ENCODE results near the gene BRD1. TPM values are rescaled to one million over a fixed set of nuclear protein-coding genes. Genes with fewer than 3 reads are reported as not detected.

Gene BRD1
- polyA plus RNA-seq, 1 donor from 2014 or later: 79.3 TPM

GRCh38 chr22:49775867-49776511 is 51.7 kb downstream of the BRD1 start:
- no peak overlapping the region for H2AFZ ChIP-seq (ENCODE audit: low read depth, low read length)
- TF ChIP-seq POLR2AphosphoS5 (IDR thresholded peaks at IDR 0.05) (no peak), SMC3 (conservative IDR thresholded peaks at IDR 0.05; ENCODE audit: poor library complexity) (no peak), MXI1 (conservative IDR thresholded peaks at IDR 0.05; ENCODE audit: poor library complexity, severe bottlenecking) (no peak), REST (IDR thresholded peaks at IDR 0.05; ENCODE audit: borderline replicate concordance) (no peak), EZH2 (IDR thresholded peaks at IDR 0.05; ENCODE audit: borderline replicate concordance, insufficient read depth, low read length, poor library complexity, severe bottlenecking) (no peak), RAD21 (conservative IDR thresholded peaks at IDR 0.05) (no peak), TAF1 (IDR thresholded peaks at IDR 0.05; ENCODE audit: low read depth) (no peak), EP300 (conservative IDR thresholded peaks at IDR 0.05; ENCODE audit: poor library complexity, severe bottlenecking) (no peak)
- TF ChIP-seq, protein P1, sequence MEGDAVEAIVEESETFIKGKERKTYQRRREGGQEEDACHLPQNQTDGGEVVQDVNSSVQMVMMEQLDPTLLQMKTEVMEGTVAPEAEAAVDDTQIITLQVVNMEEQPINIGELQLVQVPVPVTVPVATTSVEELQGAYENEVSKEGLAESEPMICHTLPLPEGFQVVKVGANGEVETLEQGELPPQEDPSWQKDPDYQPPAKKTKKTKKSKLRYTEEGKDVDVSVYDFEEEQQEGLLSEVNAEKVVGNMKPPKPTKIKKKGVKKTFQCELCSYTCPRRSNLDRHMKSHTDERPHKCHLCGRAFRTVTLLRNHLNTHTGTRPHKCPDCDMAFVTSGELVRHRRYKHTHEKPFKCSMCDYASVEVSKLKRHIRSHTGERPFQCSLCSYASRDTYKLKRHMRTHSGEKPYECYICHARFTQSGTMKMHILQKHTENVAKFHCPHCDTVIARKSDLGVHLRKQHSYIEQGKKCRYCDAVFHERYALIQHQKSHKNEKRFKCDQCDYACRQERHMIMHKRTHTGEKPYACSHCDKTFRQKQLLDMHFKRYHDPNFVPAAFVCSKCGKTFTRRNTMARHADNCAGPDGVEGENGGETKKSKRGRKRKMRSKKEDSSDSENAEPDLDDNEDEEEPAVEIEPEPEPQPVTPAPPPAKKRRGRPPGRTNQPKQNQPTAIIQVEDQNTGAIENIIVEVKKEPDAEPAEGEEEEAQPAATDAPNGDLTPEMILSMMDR (IDR thresholded peaks at IDR 0.05; ENCODE audit: poor library complexity, severe bottlenecking): no peak
- H3K4me2 ChIP-seq (ENCODE audit: low read length): no peak overlapping the region
- peaks cover 5% of the 10 kb centered on the region for H3K79me2 ChIP-seq (replicated peaks; ENCODE audit: insufficient read depth, low read length)
- H3K9ac ChIP-seq (ENCODE audit: low read length): no peak overlapping the region
- H3F3A ChIP-seq (ENCODE audit: insufficient read depth, low read length, poor library complexity, severe bottlenecking): no peaks in the 10 kb centered on the region
- H3K27ac ChIP-seq (ENCODE audit: low read length): no peak overlapping the region
- H3K4me3 ChIP-seq (ENCODE audit: low read length): no peak overlapping the region
- no peaks in the 10 kb centered on the region for H3K9me2 ChIP-seq (ENCODE audit: insufficient read depth, low read length)
- no peaks in the 10 kb centered on the region for H3K27me3 ChIP-seq (ENCODE audit: insufficient read depth, low read depth, low read length)
- no peaks in the 10 kb centered on the region for H3K36me3 ChIP-seq (ENCODE audit: insufficient read depth, low read length)
- H3K9me3 ChIP-seq (ENCODE audit: low read length): no peaks in the 10 kb centered on the region
- peaks cover 12% of the 10 kb centered on the region for H4K20me1 ChIP-seq (ENCODE audit: insufficient read depth)

DNA sequence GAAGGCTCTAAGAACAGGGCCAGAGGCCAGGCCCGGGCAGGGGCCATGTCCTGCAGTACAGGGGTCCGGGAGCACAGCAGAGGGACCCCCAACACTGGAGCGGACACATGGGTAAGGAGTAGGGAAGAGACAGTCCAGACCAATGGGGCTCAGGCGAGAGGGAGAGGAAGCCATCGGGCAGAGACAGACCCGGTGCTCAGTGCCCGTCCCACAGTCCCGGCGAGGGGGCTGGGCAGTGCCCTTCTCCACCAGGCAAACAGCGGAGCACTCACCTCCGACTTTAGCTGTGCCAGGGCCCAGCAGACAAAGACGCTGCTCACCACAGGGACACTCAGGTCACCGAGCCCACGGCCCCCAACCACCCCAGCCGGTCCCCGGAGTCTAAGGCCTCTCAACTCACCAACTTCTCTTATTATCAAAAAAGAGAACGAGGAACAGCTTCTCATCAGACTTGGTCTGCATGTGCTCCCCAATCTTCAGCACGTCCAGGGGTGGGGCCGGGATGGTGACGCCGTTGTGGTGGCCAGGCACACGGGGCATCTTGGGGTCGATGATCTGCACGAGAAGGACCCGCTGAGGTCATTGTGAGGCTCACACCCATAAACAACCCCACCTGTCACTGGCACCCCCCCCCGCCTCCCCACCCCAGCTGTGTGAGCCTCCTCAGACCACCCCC is 52.3 kb downstream of the BRD1 start:
- Histone ChIP-seq H3K27me3 (ENCODE audit: insufficient read depth, low read depth, low read length) (no peaks in the 10 kb centered on the region), H4K20me1 (ENCODE audit: insufficient read depth) (peaks cover 8% of the 10 kb centered on the region), H2AFZ (ENCODE audit: low read depth, low read length) (no peak overlapping the region), H3K36me3 (ENCODE audit: insufficient read depth, low read length) (no peaks in the 10 kb centered on the region), H3K4me3 (ENCODE audit: low read length) (no peak overlapping the region), H3F3A (ENCODE audit: insufficient read depth, low read length, poor library complexity, severe bottlenecking) (no peaks in the 10 kb centered on the region), H3K79me2 (replicated peaks; ENCODE audit: insufficient read depth, low read length) (no peaks in the 10 kb centered on the region), H3K27ac (ENCODE audit: low read length) (no peak overlapping the region), H3K4me2 (ENCODE audit: low read length) (no peak overlapping the region), H3K9me3 (ENCODE audit: low read length) (no peaks in the 10 kb centered on the region), H3K9me2 (ENCODE audit: insufficient read depth, low read length) (no peaks in the 10 kb centered on the region), H3K9ac (ENCODE audit: low read length) (no peak overlapping the region)
- TF ChIP-seq TAF1 (IDR thresholded peaks at IDR 0.05; ENCODE audit: low read depth) (no peak), EZH2 (IDR thresholded peaks at IDR 0.05; ENCODE audit: borderline replicate concordance, insufficient read depth, low read length, poor library complexity, severe bottlenecking) (no peak), EP300 (conservative IDR thresholded peaks at IDR 0.05; ENCODE audit: poor library complexity, severe bottlenecking) (no peak), RAD21 (conservative IDR thresholded peaks at IDR 0.05) (no peak), POLR2AphosphoS5 (IDR thresholded peaks at IDR 0.05) (no peak), MXI1 (conservative IDR thresholded peaks at IDR 0.05; ENCODE audit: poor library complexity, severe bottlenecking) (no peak), SMC3 (conservative IDR thresholded peaks at IDR 0.05; ENCODE audit: poor library complexity) (no peak), REST (IDR thresholded peaks at IDR 0.05; ENCODE audit: borderline replicate concordance) (no peak)
- TF ChIP-seq, protein P1 (IDR thresholded peaks at IDR 0.05; ENCODE audit: poor library complexity, severe bottlenecking): no peak

All from neural cell (in vitro differentiated cells).